ENCODE data around the gene C17orf113.

Gene C17orf113

DNA sequence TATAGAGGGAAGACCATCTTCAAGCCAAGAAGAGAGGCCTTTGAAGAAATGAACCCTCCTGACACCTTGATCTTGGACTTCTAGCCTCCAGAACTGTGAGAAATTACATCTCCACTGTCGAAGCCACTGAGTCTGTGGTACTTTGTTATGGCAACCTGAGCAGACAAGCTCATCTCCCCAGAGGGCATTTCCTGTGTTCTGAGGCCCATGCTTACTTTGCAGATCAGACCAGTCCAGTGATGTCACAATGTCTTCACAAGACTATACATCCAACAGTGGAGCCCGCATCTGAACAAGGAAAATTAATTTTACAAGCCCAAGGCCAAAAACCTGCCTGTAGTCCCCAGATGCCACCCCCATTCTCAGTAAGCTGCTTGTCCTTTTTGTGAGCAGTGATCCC lies 14.8 kb upstream of the C17orf113 start:
- Histone ChIP-seq H3K4me1 (ENCODE audit: insufficient read depth, poor library complexity, severe bottlenecking) (no peaks in the 10 kb centered on the region), H3K9me3 (ENCODE audit: severe bottlenecking) (no peaks in the 10 kb centered on the region), H3K27ac (ENCODE audit: poor library complexity, severe bottlenecking) (no peak overlapping the region), H3K27me3 (ENCODE audit: insufficient read depth, poor library complexity, severe bottlenecking) (no peaks in the 10 kb centered on the region), H3K36me3 (ENCODE audit: low read depth) (no peaks in the 10 kb centered on the region), H3K4me3 (ENCODE audit: severe bottlenecking) (no peak overlapping the region)
- TF ChIP-seq CTCF (IDR thresholded peaks at IDR 0.05; ENCODE audit: poor library complexity, severe bottlenecking): no peak
- no peak for ATAC-seq (ENCODE audit: low read depth)
- no peak for DNase-seq (ENCODE audit: low spot score)

DNA sequence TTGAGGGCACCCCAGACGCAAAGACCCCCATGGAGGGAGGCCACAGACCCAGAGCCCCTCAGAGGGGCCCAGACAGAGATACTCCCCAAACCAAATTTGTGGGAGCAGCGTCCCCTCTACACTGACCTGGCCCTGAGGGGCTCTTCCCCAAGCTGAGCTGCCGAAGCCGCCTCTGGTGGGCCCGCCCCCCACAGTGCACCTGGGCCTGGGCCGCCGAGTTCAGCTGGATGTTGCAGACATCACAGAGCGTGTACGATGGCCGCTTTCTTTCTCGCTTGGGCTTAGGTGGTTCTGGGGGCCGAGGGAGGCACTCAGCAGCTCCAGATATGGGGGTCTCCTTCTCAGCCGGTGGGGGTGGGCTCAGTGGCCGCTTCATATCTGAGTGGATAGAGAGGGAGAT lies 12.3 kb upstream of the C17orf113 start:
- Histone ChIP-seq H3K27me3 (ENCODE audit: insufficient read depth, poor library complexity, severe bottlenecking) (no peaks in the 10 kb centered on the region), H3K27ac (ENCODE audit: poor library complexity, severe bottlenecking) (no peak overlapping the region), H3K9me3 (ENCODE audit: severe bottlenecking) (no peaks in the 10 kb centered on the region), H3K36me3 (ENCODE audit: low read depth) (no peaks in the 10 kb centered on the region), H3K4me1 (ENCODE audit: insufficient read depth, poor library complexity, severe bottlenecking) (no peaks in the 10 kb centered on the region), H3K4me3 (ENCODE audit: severe bottlenecking) (no peak overlapping the region)
- ATAC-seq (ENCODE audit: low read depth): no peak
- no peak for DNase-seq (ENCODE audit: low spot score)
- no peak for TF ChIP-seq CTCF (IDR thresholded peaks at IDR 0.05; ENCODE audit: poor library complexity, severe bottlenecking)

- H3K27me3 ChIP-seq (ENCODE audit: insufficient read depth, poor library complexity, severe bottlenecking): no peaks in the 10 kb centered on the region
- TF ChIP-seq CTCF (IDR thresholded peaks at IDR 0.05; ENCODE audit: poor library complexity, severe bottlenecking): no peak
- no peaks in the 10 kb centered on the region for H3K9me3 ChIP-seq (ENCODE audit: severe bottlenecking)
- ATAC-seq (ENCODE audit: low read depth) (no peak), DNase-seq (ENCODE audit: low spot score) (no peak)
- H3K27ac ChIP-seq (ENCODE audit: poor library complexity, severe bottlenecking): no peak overlapping the region
- no peaks in the 10 kb centered on the region for H3K36me3 ChIP-seq (ENCODE audit: low read depth)
- no peak overlapping the region for H3K4me3 ChIP-seq (ENCODE audit: severe bottlenecking)
- no peaks in the 10 kb centered on the region for H3K4me1 ChIP-seq (ENCODE audit: insufficient read depth, poor library complexity, severe bottlenecking)
These were observed 11.5 kb upstream of the C17orf113 start for GRCh38 chr17:42061646-42062487.

- TF ChIP-seq CTCF (IDR thresholded peaks at IDR 0.05; ENCODE audit: poor library complexity, severe bottlenecking): no peak
- no peak for DNase-seq (ENCODE audit: low spot score)
- H3K27ac ChIP-seq (ENCODE audit: poor library complexity, severe bottlenecking): no peak overlapping the region
- H3K4me3 ChIP-seq (ENCODE audit: severe bottlenecking): no peak overlapping the region
- no peaks in the 10 kb centered on the region for H3K36me3 ChIP-seq (ENCODE audit: low read depth)
- no peaks in the 10 kb centered on the region for H3K4me1 ChIP-seq (ENCODE audit: insufficient read depth, poor library complexity, severe bottlenecking)
- H3K27me3 ChIP-seq (ENCODE audit: insufficient read depth, poor library complexity, severe bottlenecking): no peaks in the 10 kb centered on the region
- H3K9me3 ChIP-seq (ENCODE audit: severe bottlenecking): no peaks in the 10 kb centered on the region
- ATAC-seq (ENCODE audit: low read depth): no peak
These were observed 9.8 kb upstream of the C17orf113 start for GRCh38 chr17:42060231-42060630.

- Histone ChIP-seq H3K9me3 (ENCODE audit: severe bottlenecking) (no peaks in the 10 kb centered on the region), H3K27me3 (ENCODE audit: insufficient read depth, poor library complexity, severe bottlenecking) (no peaks in the 10 kb centered on the region), H3K4me1 (ENCODE audit: insufficient read depth, poor library complexity, severe bottlenecking) (no peaks in the 10 kb centered on the region), H3K36me3 (ENCODE audit: low read depth) (no peaks in the 10 kb centered on the region), H3K27ac (ENCODE audit: poor library complexity, severe bottlenecking) (no peak overlapping the region), H3K4me3 (ENCODE audit: severe bottlenecking) (no peak overlapping the region)
- DNase-seq (ENCODE audit: low spot score): no peak
- no peak for ATAC-seq (ENCODE audit: low read depth)
- TF ChIP-seq CTCF (IDR thresholded peaks at IDR 0.05; ENCODE audit: poor library complexity, severe bottlenecking): no peak
These were observed 9.4 kb upstream of the C17orf113 start for GRCh38 chr17:42059815-42060214.

Measured in RWPE2 (cell line).